GM19328 (cell line): ENCODE data around the gene ENTHD1.

Experiments used
- ATAC-seq: cut with Tn5 transposase; IDR thresholded peaks from one replicate; pipeline ENCODE4 v1.9.1; 2021; ENCODE audit warnings: mild to moderate bottlenecking, moderate library complexity; ENCODE audit not compliant: unreplicated experiment

Gene ENTHD1

DNA sequence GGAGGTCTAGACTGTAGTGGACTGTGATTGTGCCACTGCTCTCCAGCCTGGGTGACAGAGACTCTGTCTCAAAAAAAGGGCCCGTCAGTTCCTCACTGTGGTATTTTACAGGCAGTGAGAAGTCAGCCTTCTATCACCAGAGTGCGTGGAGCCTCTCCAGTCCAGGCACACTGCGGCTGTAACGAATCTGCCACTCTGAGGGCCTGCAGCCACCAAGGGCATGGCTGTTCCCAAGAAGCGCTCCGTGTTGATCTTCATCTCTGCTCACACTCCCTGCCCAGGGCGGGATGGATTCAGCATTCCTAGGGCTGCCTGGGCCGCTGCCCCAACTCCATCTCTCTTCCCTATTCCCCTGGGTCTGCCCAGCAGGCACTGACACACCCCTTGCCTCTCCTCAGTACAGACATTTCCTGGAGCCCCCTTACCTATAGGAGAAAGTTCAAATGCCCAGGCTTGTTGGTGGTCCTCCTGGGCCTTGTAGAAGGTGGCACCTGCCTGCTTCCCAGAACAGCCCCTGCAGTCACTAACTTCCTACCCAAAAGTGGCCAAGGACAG lies 174.6 kb downstream of the ENTHD1 start:
- no peak for ATAC-seq

- no peak for ATAC-seq
Measured at GRCh38 chr22:39718206-39718605, 175.4 kb downstream of the ENTHD1 start.

DNA sequence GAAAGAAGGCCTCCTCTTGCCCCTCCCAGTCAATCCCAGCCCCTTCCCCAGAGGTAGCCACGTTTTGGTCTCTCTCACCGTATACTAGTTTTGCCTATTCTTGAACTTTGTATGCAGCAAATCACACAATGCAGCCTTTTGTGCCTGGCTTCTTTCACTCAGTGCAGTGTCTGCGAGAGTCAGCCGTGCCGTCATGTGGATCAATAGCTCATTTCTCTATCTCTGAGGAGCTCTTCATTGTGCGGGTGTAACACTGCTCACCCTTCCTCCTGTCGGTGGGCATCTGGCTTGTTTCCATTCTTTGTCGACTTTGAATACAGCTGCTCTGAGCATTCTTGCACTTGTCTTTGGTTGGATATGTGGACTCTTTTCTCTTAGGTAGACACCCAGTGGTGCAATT lies 176.5 kb downstream of the ENTHD1 start:
- no peak for ATAC-seq

GRCh38 chr22:39716534-39716933 lies 177.0 kb downstream of the ENTHD1 start:
- ATAC-seq = no peak

DNA sequence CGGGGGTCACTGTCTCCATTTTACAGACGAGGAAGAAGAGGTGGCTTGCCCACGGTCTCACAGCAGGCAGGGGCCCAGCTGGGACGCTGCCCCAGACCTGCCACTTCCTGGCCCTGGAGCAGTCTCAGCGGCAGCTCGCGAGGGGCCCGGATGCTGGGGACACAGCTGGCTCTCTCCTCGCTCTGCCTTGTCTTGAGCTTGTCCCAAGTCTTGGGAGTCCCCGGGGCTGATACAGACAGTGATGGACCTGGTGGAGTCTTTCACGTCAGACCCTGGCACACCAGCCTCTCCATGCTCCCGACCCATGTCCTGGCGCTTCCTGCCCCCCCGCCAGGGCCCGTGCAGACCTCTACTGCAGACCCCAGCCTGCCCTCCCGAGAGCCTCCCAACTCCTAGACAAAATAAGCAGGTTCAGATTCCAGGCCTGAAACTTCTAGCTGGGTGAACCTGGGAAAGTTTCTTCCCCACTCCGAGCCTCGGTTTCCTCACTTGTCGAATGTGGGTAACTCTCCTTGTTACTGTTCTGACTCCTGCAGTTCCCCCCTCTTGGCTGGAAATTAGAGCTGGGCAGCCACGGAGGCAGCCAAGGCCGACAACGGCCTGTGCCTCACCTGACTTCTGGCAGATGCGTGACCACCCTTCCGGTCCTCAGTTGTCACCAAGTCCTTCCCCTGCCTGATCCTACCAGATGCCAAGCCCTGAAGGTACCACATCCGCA lies 177.6 kb downstream of the ENTHD1 start:
- no peak for ATAC-seq

DNA sequence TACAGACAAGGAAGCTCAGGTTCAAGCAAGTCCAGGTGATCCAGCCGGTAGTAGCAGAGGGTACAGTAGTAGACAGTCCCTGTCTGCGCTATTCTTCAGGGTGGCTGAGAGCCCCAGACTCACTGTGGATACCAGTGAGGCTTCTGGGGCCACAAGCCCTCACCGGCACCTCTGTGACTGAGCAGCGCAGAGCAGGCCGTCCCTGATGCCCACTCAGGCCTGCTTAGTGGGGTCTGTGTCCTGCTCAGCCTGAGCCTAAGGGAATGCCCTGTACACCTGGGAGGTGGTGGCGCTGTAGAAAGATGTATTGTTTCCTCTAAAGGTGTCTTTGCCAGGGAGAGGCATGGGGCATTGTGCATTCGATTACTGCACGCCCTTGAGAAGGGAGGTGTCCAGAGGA lies 179.2 kb downstream of the ENTHD1 start:
- ATAC-seq = no peak

GRCh38 chr22:39713799-39714290 lies 179.7 kb downstream of the ENTHD1 start:
- no peak for ATAC-seq

GRCh38 chr22:39712751-39713525 lies 180.6 kb downstream of the ENTHD1 start:
- no peak for ATAC-seq

DNA sequence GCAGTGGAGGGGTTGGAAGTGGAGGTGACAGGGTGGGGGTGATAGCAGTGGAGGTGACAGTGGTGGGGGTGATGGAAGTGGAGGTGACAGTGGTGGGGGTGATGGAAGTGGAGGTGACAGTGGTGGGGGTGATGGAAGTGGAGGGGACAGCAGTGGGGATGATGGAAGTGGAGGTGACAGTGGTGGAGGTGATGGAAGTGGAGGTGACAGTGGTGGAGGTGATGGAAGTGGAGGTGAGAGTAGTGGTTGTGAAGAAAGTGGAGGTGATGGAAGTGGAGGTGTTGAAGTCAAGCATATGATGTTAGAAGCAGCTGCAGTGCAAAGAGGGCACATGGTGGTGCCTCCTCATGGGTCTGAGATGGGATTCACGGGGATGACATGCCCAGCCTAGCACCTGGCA lies 181.5 kb downstream of the ENTHD1 start:
- no peak for ATAC-seq

GRCh38 chr22:39710380-39711150 lies 183.0 kb downstream of the ENTHD1 start:
- no peak for ATAC-seq

DNA sequence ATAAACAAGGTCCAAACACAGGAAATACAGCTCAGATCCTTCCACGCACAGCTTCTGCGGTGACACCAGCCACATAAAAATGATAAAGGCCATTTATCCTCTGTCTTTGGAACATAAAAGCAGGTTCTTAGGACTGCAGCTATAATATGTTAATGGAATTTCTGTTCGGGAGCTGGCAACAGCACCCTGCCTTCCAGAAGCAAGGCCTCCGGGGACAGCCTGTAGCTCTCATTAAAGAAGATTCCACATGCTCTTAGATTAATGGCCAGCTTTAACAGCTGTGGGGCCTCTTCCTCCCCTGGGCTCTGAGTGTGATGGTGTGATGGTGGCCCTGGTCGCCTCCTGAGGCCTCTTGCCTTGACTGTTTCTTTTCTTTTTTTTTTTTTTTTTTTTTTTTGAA lies 185.7 kb downstream of the ENTHD1 start:
- ATAC-seq = no peak

GRCh38 chr22:39707351-39707750 lies 186.2 kb downstream of the ENTHD1 start:
- no peak for ATAC-seq

- ATAC-seq = no peak
Measured at GRCh38 chr22:39706376-39707140, 187.0 kb downstream of the ENTHD1 start.

DNA sequence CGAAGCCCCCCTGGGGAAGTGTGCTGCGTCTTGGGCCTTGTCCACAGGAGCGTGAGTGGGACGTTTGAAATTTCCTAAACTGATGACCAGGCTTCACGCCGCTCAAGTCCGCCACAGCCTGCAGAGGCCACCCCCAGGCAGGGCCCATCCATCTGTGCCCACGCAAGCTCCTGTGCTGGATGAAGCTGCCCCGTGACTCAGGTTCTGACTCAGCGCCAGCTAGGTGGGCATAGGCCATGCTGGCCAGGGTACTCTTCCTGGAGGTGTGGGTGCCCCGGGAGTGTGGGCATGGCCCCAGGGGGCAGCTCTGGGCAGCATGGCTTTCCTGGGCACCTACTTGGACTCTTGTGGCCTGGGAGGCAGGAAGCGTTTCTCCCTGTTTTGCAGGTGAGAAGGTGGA lies 188.2 kb downstream of the ENTHD1 start:
- no peak for ATAC-seq

DNA sequence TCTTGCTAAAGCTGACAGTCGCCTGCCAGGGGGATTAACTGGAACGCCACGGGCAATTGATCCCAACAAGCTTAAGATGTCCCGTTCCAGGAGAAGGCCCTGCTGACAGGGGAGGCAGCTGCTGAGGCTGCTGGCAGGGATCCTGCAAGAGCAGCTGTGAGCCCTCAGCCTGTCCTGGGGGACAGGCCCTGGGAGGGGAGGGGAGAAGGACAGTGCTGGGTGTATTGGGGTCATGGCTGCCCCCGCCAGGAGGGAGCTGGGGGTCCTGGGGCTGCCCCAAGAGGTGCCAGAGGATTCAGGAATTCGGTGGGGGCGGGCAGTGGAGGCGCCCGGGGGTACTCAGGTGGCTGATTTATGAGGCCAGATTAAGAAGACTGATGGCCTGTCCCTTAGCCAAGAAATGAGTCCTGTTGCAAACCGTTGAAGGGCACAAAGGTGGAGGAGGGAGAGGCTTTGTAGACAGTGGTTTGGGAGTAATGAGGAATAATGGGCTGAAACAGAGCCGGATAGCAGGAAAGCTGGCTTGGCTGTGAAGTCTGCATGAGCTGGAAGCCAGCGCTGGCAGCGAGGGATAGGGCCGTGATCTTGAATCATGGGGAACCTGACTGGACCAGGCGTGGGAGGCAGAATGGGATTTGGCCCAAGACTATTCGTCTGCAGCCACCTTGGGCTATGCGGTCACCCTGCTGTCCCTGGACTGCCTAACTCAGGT lies 189.5 kb downstream of the ENTHD1 start:
- no peak for ATAC-seq

DNA sequence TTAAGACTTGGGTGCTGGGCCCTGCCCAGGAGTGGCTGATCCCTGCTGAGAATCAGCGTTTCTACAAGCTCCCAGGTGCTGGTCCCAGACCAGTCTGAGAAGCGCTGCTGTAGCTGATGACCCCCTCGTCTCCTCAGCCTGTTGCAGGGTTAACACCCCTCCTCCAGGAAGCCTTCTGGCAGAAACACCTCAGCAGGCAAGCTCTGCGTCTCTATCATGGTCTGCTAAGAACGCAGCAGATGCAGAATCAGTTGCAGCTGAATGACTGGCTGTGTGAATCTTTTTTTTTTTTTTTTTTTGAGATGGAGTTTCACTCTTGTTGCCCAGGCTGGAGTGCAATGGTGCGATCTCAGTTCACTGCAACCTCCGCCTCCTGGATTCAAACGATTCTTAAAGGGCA lies 190.5 kb downstream of the ENTHD1 start:
- no peak for ATAC-seq

- ATAC-seq = no peak
Measured at GRCh38 chr22:39700565-39700964, 193.0 kb downstream of the ENTHD1 start.

DNA sequence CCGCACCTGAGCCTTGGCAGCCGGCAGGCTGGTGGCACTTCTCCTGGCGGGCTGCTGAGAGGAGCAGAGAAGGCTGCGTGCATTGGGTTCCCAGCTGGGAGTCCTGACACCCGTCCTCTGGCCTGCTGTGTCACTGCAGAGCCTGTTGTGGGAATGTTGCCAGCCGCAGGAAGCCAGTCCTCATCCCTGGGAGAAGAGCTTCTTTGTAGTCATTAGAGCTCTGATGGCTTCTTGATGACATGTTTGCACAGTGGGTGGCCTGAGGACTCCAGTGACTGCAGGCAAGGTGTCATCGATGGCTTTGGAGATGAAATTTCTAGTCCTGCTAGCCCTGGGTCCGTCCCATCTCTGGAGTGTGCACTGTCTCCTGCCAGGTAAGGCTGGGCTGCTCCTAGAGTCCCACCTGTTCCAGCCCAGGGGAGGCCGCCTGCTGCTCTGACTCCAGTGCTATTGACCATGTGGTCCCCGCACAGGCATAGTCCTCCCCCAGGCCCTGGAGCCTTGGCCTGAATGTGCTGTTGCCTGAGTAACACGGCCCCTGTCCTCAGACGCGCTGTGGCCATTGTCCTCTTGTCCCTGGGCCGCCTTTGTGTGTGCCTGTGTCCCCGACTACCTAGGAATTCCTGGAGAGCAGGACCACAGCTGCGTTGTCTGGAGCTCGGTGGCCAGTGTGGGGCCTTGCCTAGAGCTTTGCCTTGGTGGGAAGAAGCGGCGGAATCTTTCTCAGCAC lies 193.8 kb downstream of the ENTHD1 start:
- no peak for ATAC-seq

- no peak for ATAC-seq
Measured at GRCh38 chr22:39697790-39698430, 195.7 kb downstream of the ENTHD1 start.
